DND-41 (cell line): ENCODE results near the gene DTNB.
"Not testable (repeated sequence)": the region's sequence is repeated elsewhere in the genome, so short reads cannot be mapped to it uniquely, and the experiment has no call there.

Experiments
- ATAC-seq: fragments of 200-7000 bp; cut with Tn5 transposase; 3 replicates; pipeline ENCODE4 v1.9.1; 2021; ENCODE audit warnings: low read depth; ENCODE audit not compliant: insufficient read depth
- DNase-seq: peaks from one replicate; pipeline ENCODE4 v3.0.0-alpha.2; 2020
- H2AFZ ChIP-seq: 2 replicates; pipeline ENCODE4 v1.6.0; 2012; ENCODE audit warnings: low read depth, low read length
- H3K27ac ChIP-seq: 2 replicates; pipeline ENCODE4 v1.5.1; 2012; ENCODE audit warnings: low read length, inconsistent platforms
- H3K27me3 ChIP-seq: fragments of 200-600 bp; sonication (generic); 2 replicates; pipeline ENCODE4 v1.6.0; 2012; ENCODE audit warnings: low read length, mild to moderate bottlenecking, inconsistent platforms; ENCODE audit not compliant: insufficient read depth, poor library complexity
- H3K36me3 ChIP-seq: 2 replicates; pipeline ENCODE4 v1.5.1; 2012; ENCODE audit warnings: low read length, inconsistent platforms; ENCODE audit not compliant: insufficient read depth
- H3K4me1 ChIP-seq: 2 replicates; pipeline ENCODE4 v1.5.1; 2012; ENCODE audit warnings: mild to moderate bottlenecking, low read length; ENCODE audit not compliant: insufficient read depth
- H3K4me2 ChIP-seq: 2 replicates; pipeline ENCODE4 v1.6.0; 2012; ENCODE audit warnings: mild to moderate bottlenecking, moderate library complexity, low read length, inconsistent platforms; ENCODE audit not compliant: insufficient read depth
- H3K4me3 ChIP-seq, 2 experiments: fragments of 200-600 bp in 1 of 2; shearing (Covaris generic) in 1 of 2; 2 replicates each; pipeline ENCODE4 v1.5.1; 2012 to 2016; ENCODE audit warnings: inconsistent platforms in 2 of 2, low read length in 2 of 2, mild to moderate bottlenecking in 2 of 2, low read depth in 1 of 2, moderate library complexity in 1 of 2
- H3K79me2 ChIP-seq: 2 replicates; pipeline ENCODE4 v1.6.0; 2012; ENCODE audit warnings: low read length, inconsistent platforms; ENCODE audit not compliant: insufficient read depth
- H3K9ac ChIP-seq: 2 replicates; pipeline ENCODE4 v1.6.0; 2012; ENCODE audit warnings: low read depth, mild to moderate bottlenecking, inconsistent platforms, low read length, moderate library complexity
- H3K9me3 ChIP-seq: 2 replicates; pipeline ENCODE4 v1.5.1; 2012; ENCODE audit warnings: low read length, moderate library complexity, mild to moderate bottlenecking, inconsistent platforms; ENCODE audit not compliant: insufficient read depth, severe bottlenecking
- H4K20me1 ChIP-seq: 2 replicates; pipeline ENCODE4 v1.6.0; 2012; ENCODE audit warnings: low read length; ENCODE audit not compliant: insufficient read depth
- EZH2 ChIP-seq: IDR thresholded peaks from 3 replicates; pipeline ENCODE4 v1.6.1; 2012; ENCODE audit warnings: borderline replicate concordance, low read depth, mild to moderate bottlenecking, moderate library complexity, low read length, inconsistent platforms; ENCODE audit not compliant: severe bottlenecking
- TF ChIP-seq, protein P1 (sequence below): IDR thresholded peaks from 2 replicates; pipeline ENCODE4 v1.5.1; 2012; ENCODE audit warnings: borderline replicate concordance, low read length, moderate library complexity, mild to moderate bottlenecking; ENCODE audit not compliant: poor library complexity, severe bottlenecking; ENCODE audit errors: extremely low read depth

Gene DTNB

GRCh38 chr2:25534455-25534854 lies 138.9 kb downstream of the DTNB start:
- DNase-seq (no peak), ATAC-seq (no peak)
- Histone ChIP-seq H3K9me3 (peaks cover 13% of the 10 kb centered on the region), H3K27me3 (no peaks in the 10 kb centered on the region), H3K4me2 (no peak overlapping the region), H3K79me2 (no peaks in the 10 kb centered on the region), H2AFZ (no peak overlapping the region), H3K4me3 (no peak overlapping the region), H3K4me1 (no peaks in the 10 kb centered on the region), H3K9ac (no peak overlapping the region), H3K36me3 (peaks cover 4% of the 10 kb centered on the region), H3K27ac (no peak overlapping the region), H4K20me1 (no peaks in the 10 kb centered on the region)
- TF ChIP-seq, protein P1, sequence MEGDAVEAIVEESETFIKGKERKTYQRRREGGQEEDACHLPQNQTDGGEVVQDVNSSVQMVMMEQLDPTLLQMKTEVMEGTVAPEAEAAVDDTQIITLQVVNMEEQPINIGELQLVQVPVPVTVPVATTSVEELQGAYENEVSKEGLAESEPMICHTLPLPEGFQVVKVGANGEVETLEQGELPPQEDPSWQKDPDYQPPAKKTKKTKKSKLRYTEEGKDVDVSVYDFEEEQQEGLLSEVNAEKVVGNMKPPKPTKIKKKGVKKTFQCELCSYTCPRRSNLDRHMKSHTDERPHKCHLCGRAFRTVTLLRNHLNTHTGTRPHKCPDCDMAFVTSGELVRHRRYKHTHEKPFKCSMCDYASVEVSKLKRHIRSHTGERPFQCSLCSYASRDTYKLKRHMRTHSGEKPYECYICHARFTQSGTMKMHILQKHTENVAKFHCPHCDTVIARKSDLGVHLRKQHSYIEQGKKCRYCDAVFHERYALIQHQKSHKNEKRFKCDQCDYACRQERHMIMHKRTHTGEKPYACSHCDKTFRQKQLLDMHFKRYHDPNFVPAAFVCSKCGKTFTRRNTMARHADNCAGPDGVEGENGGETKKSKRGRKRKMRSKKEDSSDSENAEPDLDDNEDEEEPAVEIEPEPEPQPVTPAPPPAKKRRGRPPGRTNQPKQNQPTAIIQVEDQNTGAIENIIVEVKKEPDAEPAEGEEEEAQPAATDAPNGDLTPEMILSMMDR: no peak
- TF ChIP-seq EZH2: no peak

DNA sequence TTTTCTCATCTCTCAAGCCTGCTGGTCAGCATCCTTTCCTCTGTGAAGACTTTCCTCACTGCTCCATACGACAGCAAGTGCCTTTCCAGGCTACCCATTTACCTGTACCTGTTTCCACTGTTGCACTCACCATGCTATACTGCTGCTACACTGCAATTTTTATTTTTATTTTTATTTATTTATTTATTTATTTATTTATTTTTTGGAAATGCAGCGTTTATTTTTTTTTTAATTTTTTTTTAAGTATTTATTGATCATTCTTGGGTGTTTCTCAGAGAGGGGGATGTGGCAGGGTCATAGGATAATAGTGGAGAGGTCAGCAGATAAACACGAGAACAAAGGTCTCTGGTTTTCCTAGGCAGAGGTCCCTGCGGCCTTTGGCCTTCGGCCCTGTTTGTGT lies 139.6 kb downstream of the DTNB start:
- H3K79me2 ChIP-seq, H4K20me1 ChIP-seq, H3K4me1 ChIP-seq, H3K36me3 ChIP-seq, H2AFZ ChIP-seq, H3K9ac ChIP-seq, H3K4me2 ChIP-seq, H3K27ac ChIP-seq, ATAC-seq, H3K4me3 ChIP-seq, H3K27me3 ChIP-seq, DNase-seq: not testable (repeated sequence)
- H3K9me3 ChIP-seq: peaks cover 13% of the 10 kb centered on the region

GRCh38 chr2:25532521-25532920 lies 140.9 kb downstream of the DTNB start:
- Histone ChIP-seq H3K27me3 (no peaks in the 10 kb centered on the region), H3K27ac (no peak overlapping the region), H3K79me2 (no peaks in the 10 kb centered on the region), H3K4me2 (no peak overlapping the region), H3K4me3 (no peak overlapping the region), H4K20me1 (no peaks in the 10 kb centered on the region), H2AFZ (no peak overlapping the region), H3K36me3 (peaks cover 4% of the 10 kb centered on the region), H3K4me1 (no peaks in the 10 kb centered on the region), H3K9me3 (peaks cover 13% of the 10 kb centered on the region), H3K9ac (no peak overlapping the region)
- ATAC-seq: no peak
- no peak for DNase-seq
- TF ChIP-seq, protein P1: no peak
- no peak for TF ChIP-seq EZH2

GRCh38 chr2:25529034-25529433 lies 144.3 kb downstream of the DTNB start:
- H4K20me1 ChIP-seq: no peaks in the 10 kb centered on the region
- H2AFZ ChIP-seq: no peak overlapping the region
- no peaks in the 10 kb centered on the region for H3K27me3 ChIP-seq
- no peak overlapping the region for H3K4me3 ChIP-seq
- no peaks in the 10 kb centered on the region for H3K9me3 ChIP-seq
- H3K4me2 ChIP-seq: no peak overlapping the region
- TF ChIP-seq, protein P1: no peak
- no peak for TF ChIP-seq EZH2
- DNase-seq (no peak), ATAC-seq (no peak)
- no peaks in the 10 kb centered on the region for H3K36me3 ChIP-seq
- no peaks in the 10 kb centered on the region for H3K4me1 ChIP-seq
- no peaks in the 10 kb centered on the region for H3K79me2 ChIP-seq
- H3K27ac ChIP-seq: no peak overlapping the region
- H3K9ac ChIP-seq: no peak overlapping the region
